Measurements from ENCODE around the gene AP3D1. TPM values are rescaled to one million over a fixed set of nuclear protein-coding genes. Genes with fewer than 3 reads are reported as not detected.
A peak's percentile ranks its signal among the peaks of the same experiment; 100 is the strongest.

Gene AP3D1
- total RNA-seq, 1 donor from 2014 or later, result 109 TPM

GRCh38 chr19:2061495-2062388, 89.6 kb downstream of the AP3D1 start:
- intact Hi-C loops (cut with micrococcal nuclease), result loop anchor here (1.0 kb wide), 3 partner anchors 9 to 29 kb away; no protein-coding TSS in a partner anchor
- DNase-seq, result peak; percentile 100
- ChIA-PET POLR2A (interaction anchor here (0.6 to 59.1 kb wide), 5 partner anchors 10 to 224 kb away, joined by 3 to 2723 read pairs (median 130); partner anchors contain the start of genes IZUMO4, MKNK2 and MOB3A), CTCF (interaction anchor here (0.8 to 1.8 kb wide), 2 partner anchors 8 to 10 kb away, joined by 3 to 5 read pairs; no protein-coding TSS in a partner anchor)
- H3K27ac Mint-ChIP-seq, result peak overlapping the region; percentile 88
- ATAC-seq (ENCODE audit: low read depth), result peak; percentile 90
- no peak for TF ChIP-seq CTCF (IDR thresholded peaks at IDR 0.05)
- H3K27me3 Mint-ChIP-seq, result no peaks in the 10 kb centered on the region
- H3K9me3 Mint-ChIP-seq, result no peaks in the 10 kb centered on the region
- H3K36me3 Mint-ChIP-seq (ENCODE audit: low read depth), result no peaks in the 10 kb centered on the region
- H3K4me3 Mint-ChIP-seq, result peak overlapping the region; percentile 87
- H3K4me1 Mint-ChIP-seq, result peaks cover 48% of the 10 kb centered on the region

- ATAC-seq (ENCODE audit: low read depth), result peak; percentile 51
- Mint-ChIP-seq H3K9me3 (no peaks in the 10 kb centered on the region), H3K27me3 (no peaks in the 10 kb centered on the region), H3K36me3 (ENCODE audit: low read depth) (no peaks in the 10 kb centered on the region), H3K27ac (peak overlapping the region; percentile 93), H3K4me1 (peaks cover 52% of the 10 kb centered on the region), H3K4me3 (peak overlapping the region; percentile 87)
- CTCF ChIA-PET, result interaction anchor here (1.8 kb wide), 1 partner anchor 9 kb away, joined by 5 read pairs; no protein-coding TSS in a partner anchor
- intact Hi-C loops (cut with micrococcal nuclease), result loop anchor here (1.0 kb wide), 4 partner anchors 8 to 29 kb away; no protein-coding TSS in a partner anchor
- no peak for TF ChIP-seq CTCF (IDR thresholded peaks at IDR 0.05)
- DNase-seq, result no peak
- POLR2A ChIA-PET, result interaction anchor here (0.6 to 59.1 kb wide), 8 partner anchors 9 to 547 kb away, joined by 3 to 2723 read pairs (median 21); partner anchors contain the start of genes IZUMO4, MKNK2 and MOB3A
Observed at GRCh38 chr19:2060884-2061494, 90.4 kb downstream of the AP3D1 start.

GRCh38 chr19:2059422-2060201, 91.8 kb downstream of the AP3D1 start:
- intact Hi-C loops (cut with micrococcal nuclease), result loop anchor here (1.0 kb wide), 1 partner anchor 10 kb away; no protein-coding TSS in a partner anchor
- ATAC-seq (ENCODE audit: low read depth) (no peak), DNase-seq (no peak)
- H3K36me3 Mint-ChIP-seq (ENCODE audit: low read depth), result no peaks in the 10 kb centered on the region
- H3K27ac Mint-ChIP-seq, result peak overlapping the region; percentile 93
- CTCF ChIA-PET, result no interaction called here
- H3K4me1 Mint-ChIP-seq, result peaks cover 62% of the 10 kb centered on the region
- no peaks in the 10 kb centered on the region for H3K27me3 Mint-ChIP-seq
- POLR2A ChIA-PET, result interaction anchor here (0.7 to 59.1 kb wide), 5 partner anchors 7 to 841 kb away, joined by 3 to 2723 read pairs (median 130); partner anchors contain the start of genes IZUMO4, MKNK2, MOB3A and ZNF57
- H3K4me3 Mint-ChIP-seq, result peak overlapping the region; percentile 87
- H3K9me3 Mint-ChIP-seq, result no peaks in the 10 kb centered on the region
- TF ChIP-seq CTCF (IDR thresholded peaks at IDR 0.05), result no peak

- TF ChIP-seq CTCF (IDR thresholded peaks at IDR 0.05), result no peak
- Mint-ChIP-seq H3K27me3 (no peaks in the 10 kb centered on the region), H3K36me3 (ENCODE audit: low read depth) (no peaks in the 10 kb centered on the region), H3K9me3 (no peaks in the 10 kb centered on the region), H3K27ac (no peak overlapping the region), H3K4me1 (peaks cover 69% of the 10 kb centered on the region), H3K4me3 (peak overlapping the region; percentile 32)
- ATAC-seq (ENCODE audit: low read depth), result no peak
- no peak for DNase-seq
- POLR2A ChIA-PET, result interaction anchor here (0.7 to 59.1 kb wide), 3 partner anchors 21 to 842 kb away, joined by 3 to 2723 read pairs (median 490); partner anchors contain the start of genes IZUMO4, MOB3A and ZNF57
- intact Hi-C loops (cut with micrococcal nuclease), result no loop called here
- CTCF ChIA-PET, result interaction anchor here (1.2 kb wide), 2 partner anchors 11 to 38 kb away, joined by 3 read pairs; no protein-coding TSS in a partner anchor
Observed at GRCh38 chr19:2058570-2059421, 92.6 kb downstream of the AP3D1 start.
